Measurements from ENCODE around the gene TH.

Gene TH

DNA sequence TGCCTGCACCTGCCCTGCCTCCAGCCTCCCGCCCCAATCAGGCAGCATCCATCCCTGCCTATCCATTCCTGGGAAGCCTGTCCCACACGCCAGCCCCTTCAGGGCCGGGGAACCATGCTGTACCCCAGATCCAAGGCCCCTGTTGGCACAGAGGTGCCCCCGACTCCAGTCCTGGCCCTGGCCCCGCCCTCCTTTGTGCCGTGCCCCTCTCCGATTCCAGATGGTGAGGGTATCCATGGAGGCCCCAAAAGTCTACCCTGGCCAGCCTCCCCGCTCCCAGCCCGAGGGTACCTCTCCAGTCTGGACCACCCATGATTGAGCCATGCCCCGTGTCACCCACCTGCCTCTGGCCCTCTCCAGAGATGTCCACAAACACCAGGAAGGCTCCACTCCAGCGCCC, 2.7 kb upstream of the TH start:
- H3K9me3 ChIP-seq (ENCODE audit: insufficient read depth, low read depth, low read length), result no peaks in the 10 kb centered on the region
- H3K27me3 ChIP-seq (ENCODE audit: insufficient read depth, low read length, poor library complexity, severe bottlenecking), result no peaks in the 10 kb centered on the region

DNA sequence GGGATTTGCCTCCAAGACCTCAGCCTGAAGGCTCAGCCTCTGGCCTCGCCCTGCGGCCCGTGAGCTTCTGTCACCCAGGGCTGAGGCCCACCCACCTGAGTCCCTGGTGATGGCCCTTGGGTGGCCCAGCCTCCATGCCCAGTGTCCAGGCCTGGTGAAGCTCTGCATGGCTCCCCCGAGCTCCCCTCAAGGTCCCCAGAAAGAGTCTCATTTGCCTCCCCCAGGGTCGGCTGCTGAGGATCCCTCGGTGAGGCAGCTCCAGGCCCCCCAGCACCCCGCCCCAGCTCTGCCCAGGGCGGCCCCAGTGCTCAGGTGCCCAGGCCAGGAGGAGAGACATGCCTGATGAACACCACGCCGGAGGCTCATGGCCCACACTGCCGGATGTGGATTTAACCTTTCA, 2.1 kb upstream of the TH start:
- no peak for TF ChIP-seq EZH2phosphoT487 (IDR thresholded peaks at IDR 0.05; ENCODE audit: borderline replicate concordance)
- TF ChIP-seq, protein P1, sequence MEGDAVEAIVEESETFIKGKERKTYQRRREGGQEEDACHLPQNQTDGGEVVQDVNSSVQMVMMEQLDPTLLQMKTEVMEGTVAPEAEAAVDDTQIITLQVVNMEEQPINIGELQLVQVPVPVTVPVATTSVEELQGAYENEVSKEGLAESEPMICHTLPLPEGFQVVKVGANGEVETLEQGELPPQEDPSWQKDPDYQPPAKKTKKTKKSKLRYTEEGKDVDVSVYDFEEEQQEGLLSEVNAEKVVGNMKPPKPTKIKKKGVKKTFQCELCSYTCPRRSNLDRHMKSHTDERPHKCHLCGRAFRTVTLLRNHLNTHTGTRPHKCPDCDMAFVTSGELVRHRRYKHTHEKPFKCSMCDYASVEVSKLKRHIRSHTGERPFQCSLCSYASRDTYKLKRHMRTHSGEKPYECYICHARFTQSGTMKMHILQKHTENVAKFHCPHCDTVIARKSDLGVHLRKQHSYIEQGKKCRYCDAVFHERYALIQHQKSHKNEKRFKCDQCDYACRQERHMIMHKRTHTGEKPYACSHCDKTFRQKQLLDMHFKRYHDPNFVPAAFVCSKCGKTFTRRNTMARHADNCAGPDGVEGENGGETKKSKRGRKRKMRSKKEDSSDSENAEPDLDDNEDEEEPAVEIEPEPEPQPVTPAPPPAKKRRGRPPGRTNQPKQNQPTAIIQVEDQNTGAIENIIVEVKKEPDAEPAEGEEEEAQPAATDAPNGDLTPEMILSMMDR (conservative IDR thresholded peaks at IDR 0.05; ENCODE audit: low read length), result no peak
- H3F3A ChIP-seq (ENCODE audit: low read depth), result no peaks in the 10 kb centered on the region
- no peak overlapping the region for H3K4me3 ChIP-seq (ENCODE audit: low read length, poor library complexity, severe bottlenecking)
- H3K27me3 ChIP-seq (ENCODE audit: insufficient read depth, low read length, poor library complexity, severe bottlenecking), result no peaks in the 10 kb centered on the region
- no peak overlapping the region for H3K4me2 ChIP-seq (ENCODE audit: low read depth, low read length, poor library complexity, severe bottlenecking)
- no peak overlapping the region for H3K9ac ChIP-seq (ENCODE audit: low read depth, low read length, poor library complexity, severe bottlenecking)
- H3K9me2 ChIP-seq (replicated peaks; ENCODE audit: low read depth, low read length), result no peaks in the 10 kb centered on the region
- no peaks in the 10 kb centered on the region for H3K4me1 ChIP-seq (ENCODE audit: insufficient read depth, low read length, poor library complexity, severe bottlenecking)
- H2AFZ ChIP-seq (ENCODE audit: low read length), result no peak overlapping the region
- no peaks in the 10 kb centered on the region for H3K9me3 ChIP-seq (ENCODE audit: insufficient read depth, low read depth, low read length)
- no peaks in the 10 kb centered on the region for H4K20me1 ChIP-seq (ENCODE audit: insufficient read depth, low read length, poor library complexity, severe bottlenecking)
- H3K79me2 ChIP-seq (ENCODE audit: insufficient read depth, low read length), result no peaks in the 10 kb centered on the region
- no peaks in the 10 kb centered on the region for H3K36me3 ChIP-seq (ENCODE audit: insufficient read depth, low read length)

More for the DNA sequence above, 2.7 kb upstream of the TH start:
- Histone ChIP-seq H3K4me1 (ENCODE audit: insufficient read depth, low read length, poor library complexity, severe bottlenecking) (no peaks in the 10 kb centered on the region), H3K4me3 (ENCODE audit: low read length, poor library complexity, severe bottlenecking) (no peak overlapping the region), H3K36me3 (ENCODE audit: insufficient read depth, low read length) (no peaks in the 10 kb centered on the region), H3K9ac (ENCODE audit: low read depth, low read length, poor library complexity, severe bottlenecking) (no peak overlapping the region), H3F3A (ENCODE audit: low read depth) (no peaks in the 10 kb centered on the region), H3K4me2 (ENCODE audit: low read depth, low read length, poor library complexity, severe bottlenecking) (no peak overlapping the region), H3K9me2 (replicated peaks; ENCODE audit: low read depth, low read length) (no peaks in the 10 kb centered on the region), H3K79me2 (ENCODE audit: insufficient read depth, low read length) (no peaks in the 10 kb centered on the region), H2AFZ (ENCODE audit: low read length) (no peak overlapping the region), H4K20me1 (ENCODE audit: insufficient read depth, low read length, poor library complexity, severe bottlenecking) (no peaks in the 10 kb centered on the region)
- no peak for TF ChIP-seq EZH2phosphoT487 (IDR thresholded peaks at IDR 0.05; ENCODE audit: borderline replicate concordance)
- TF ChIP-seq, protein P1 (conservative IDR thresholded peaks at IDR 0.05; ENCODE audit: low read length), result no peak

DNA sequence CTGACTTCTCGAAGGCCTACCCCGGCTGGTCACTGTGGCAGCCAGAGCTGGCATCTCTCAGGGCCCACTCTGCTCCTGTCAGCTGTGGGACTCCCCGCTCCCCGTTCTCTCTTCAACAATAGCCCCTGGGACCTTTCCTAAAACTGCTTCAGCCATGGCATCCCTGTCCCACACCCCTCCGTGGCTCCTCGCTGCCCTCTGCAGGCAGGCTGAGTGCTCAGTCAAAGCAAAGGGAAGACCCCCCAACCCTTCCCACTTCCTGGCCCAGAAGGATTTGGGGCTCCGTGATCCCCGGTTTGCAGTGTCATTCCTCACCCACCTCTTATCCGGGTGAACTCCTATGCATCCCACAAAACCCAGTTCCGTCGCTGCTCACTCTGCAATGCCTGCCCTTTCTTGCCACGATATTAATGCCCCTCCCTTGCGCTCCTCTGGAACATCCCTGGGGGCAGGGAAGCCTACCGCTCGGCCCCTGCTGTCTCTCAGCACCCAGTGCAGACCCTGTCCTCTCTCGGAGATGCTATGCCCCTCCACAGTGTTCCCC, 1.6 kb upstream of the TH start:
- no peak overlapping the region for H3K4me2 ChIP-seq (ENCODE audit: low read depth, low read length, poor library complexity, severe bottlenecking)

More for the DNA sequence above, 1.6 kb upstream of the TH start:
- Histone ChIP-seq H3K36me3 (ENCODE audit: insufficient read depth, low read length) (no peaks in the 10 kb centered on the region), H3K4me1 (ENCODE audit: insufficient read depth, low read length, poor library complexity, severe bottlenecking) (no peaks in the 10 kb centered on the region), H3K4me3 (ENCODE audit: low read length, poor library complexity, severe bottlenecking) (no peak overlapping the region), H2AFZ (ENCODE audit: low read length) (no peak overlapping the region), H4K20me1 (ENCODE audit: insufficient read depth, low read length, poor library complexity, severe bottlenecking) (no peaks in the 10 kb centered on the region), H3F3A (ENCODE audit: low read depth) (no peaks in the 10 kb centered on the region), H3K9ac (ENCODE audit: low read depth, low read length, poor library complexity, severe bottlenecking) (no peak overlapping the region), H3K27me3 (ENCODE audit: insufficient read depth, low read length, poor library complexity, severe bottlenecking) (no peaks in the 10 kb centered on the region), H3K9me2 (replicated peaks; ENCODE audit: low read depth, low read length) (no peaks in the 10 kb centered on the region), H3K9me3 (ENCODE audit: insufficient read depth, low read depth, low read length) (no peaks in the 10 kb centered on the region), H3K79me2 (ENCODE audit: insufficient read depth, low read length) (no peaks in the 10 kb centered on the region)
- TF ChIP-seq, protein P1 (conservative IDR thresholded peaks at IDR 0.05; ENCODE audit: low read length), result peak; percentile 70
- no peak for TF ChIP-seq EZH2phosphoT487 (IDR thresholded peaks at IDR 0.05; ENCODE audit: borderline replicate concordance)
